SU-DHL-6 (cell line): Measurements from ENCODE around the gene CSNK1D.

Source experiments
- H2AFZ ChIP-seq: fragments of 200-600 bp; sonication (generic); 2 replicates; pipeline ENCODE4 v1.6.1; 2014; ENCODE audit warnings: low read depth, mild to moderate bottlenecking, moderate library complexity, mixed read lengths, antibody characterized with exemption, low read length; ENCODE audit not compliant: severe bottlenecking
- H3F3A ChIP-seq: fragments of 200-600 bp; shearing (Covaris generic); 2 replicates; pipeline ENCODE4 v1.6.0; 2016; ENCODE audit warnings: antibody characterized with exemption, mild to moderate bottlenecking; ENCODE audit not compliant: insufficient read depth
- H3K27ac ChIP-seq: fragments of 200-600 bp; sonication (generic); 2 replicates; pipeline ENCODE4 v1.5.1; 2016; ENCODE audit warnings: low read depth, mild to moderate bottlenecking, low read length, moderate library complexity, mixed read lengths
- H3K27me3 ChIP-seq: fragments of 200-600 bp; sonication (generic), shearing (Covaris generic); 2 replicates; pipeline ENCODE4 v1.6.0; 2014; ENCODE audit warnings: mild to moderate bottlenecking, low read length
- H3K36me3 ChIP-seq: fragments of 200-600 bp; sonication (generic); 2 replicates; pipeline ENCODE4 v1.6.1; 2014; ENCODE audit warnings: mild to moderate bottlenecking, low read length, mixed read lengths
- H3K4me2 ChIP-seq: fragments of 300-600, 200-600 bp; shearing (Covaris generic), sonication (generic); 2 replicates; pipeline ENCODE4 v1.6.0; 2014; ENCODE audit warnings: low read length, low read depth, mild to moderate bottlenecking; ENCODE audit not compliant: poor library complexity, severe bottlenecking
- H3K4me3 ChIP-seq: fragments of 200-600 bp; sonication (generic); 2 replicates; pipeline ENCODE4 v1.5.1; 2014; ENCODE audit warnings: antibody characterized with exemption, low read length, mild to moderate bottlenecking, mixed read lengths; ENCODE audit not compliant: insufficient read depth, poor library complexity, severe bottlenecking
- H3K79me2 ChIP-seq: fragments of 200-600 bp; sonication (generic); 2 replicates; pipeline ENCODE4 v1.6.1; 2014; ENCODE audit warnings: mild to moderate bottlenecking, low read length, moderate library complexity; ENCODE audit not compliant: insufficient read depth
- H3K9ac ChIP-seq: fragments of 200-600 bp; sonication (generic); 2 replicates; pipeline ENCODE4 v1.7.0; 2014; ENCODE audit warnings: mild to moderate bottlenecking, low read length
- H3K9me2 ChIP-seq: fragments of 200-600 bp; sonication (generic); replicated peaks from 2 replicates; pipeline ENCODE4 v1.6.1; 2014; ENCODE audit warnings: low read length; ENCODE audit not compliant: insufficient read depth
- H3K9me3 ChIP-seq: fragments of 200-600 bp; sonication (generic); 2 replicates; pipeline ENCODE4 v1.6.1; 2014; ENCODE audit warnings: low read length, mixed read lengths; ENCODE audit not compliant: insufficient read depth
- H4K20me1 ChIP-seq: fragments of 200-600 bp; sonication (generic); 2 replicates; pipeline ENCODE4 v1.6.1; 2014; ENCODE audit warnings: low read depth, mild to moderate bottlenecking, antibody characterized with exemption, low read length, moderate library complexity, mixed read lengths
- EZH2phosphoT487 ChIP-seq: fragments of 200-600 bp; sonication (generic), shearing (Covaris generic); conservative IDR thresholded peaks from 2 replicates; pipeline ENCODE4 v1.6.1; 2018; ENCODE audit warnings: mild to moderate bottlenecking, antibody characterized with exemption, low read length, moderate library complexity, mixed read lengths
- TF ChIP-seq, protein P1 (sequence below): fragments of 200-600 bp; sonication (generic); IDR thresholded peaks from one replicate; pipeline ENCODE4 v1.5.1; 2017; ENCODE audit warnings: antibody characterized with exemption, mild to moderate bottlenecking, low read length, moderate library complexity; ENCODE audit not compliant: insufficient read depth, poor library complexity, severe bottlenecking

The CSNK1D gene

DNA sequence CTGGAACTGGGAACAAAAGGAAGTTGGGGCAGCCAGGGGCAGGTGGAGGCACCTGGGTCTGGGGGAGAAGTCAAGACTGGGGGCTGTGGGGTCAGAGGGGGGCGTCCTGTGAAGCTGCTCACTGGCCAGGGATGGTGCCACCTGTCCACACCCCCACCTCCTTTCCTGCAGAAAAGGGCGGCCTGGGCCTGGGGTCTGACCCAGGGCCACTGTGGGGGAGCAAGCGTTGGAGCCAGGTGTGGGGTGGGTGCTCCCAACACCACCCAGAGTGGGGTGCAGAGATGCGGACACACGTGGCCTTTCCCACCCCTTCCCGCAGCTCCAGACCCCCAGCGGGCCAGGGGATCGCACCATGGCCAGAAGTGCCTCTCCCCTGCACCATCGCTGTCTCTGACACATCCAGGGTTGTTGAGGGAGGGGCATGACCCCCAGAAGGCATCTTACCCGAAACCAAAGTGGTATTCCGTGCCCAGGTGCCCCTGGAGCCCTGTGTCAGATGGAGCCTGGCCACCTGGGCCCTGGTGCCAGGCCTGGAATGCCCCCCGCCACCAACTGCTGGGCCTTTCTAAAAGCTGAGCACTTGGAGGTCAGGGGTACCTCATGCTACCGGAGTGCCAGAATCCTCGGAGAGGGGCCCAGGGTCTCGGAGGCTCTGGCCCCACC lies 47.2 kb downstream of the CSNK1D start:
- Histone ChIP-seq H4K20me1 (no peaks in the 10 kb centered on the region), H3K9me3 (no peaks in the 10 kb centered on the region), H3K27me3 (no peaks in the 10 kb centered on the region), H3K36me3 (no peaks in the 10 kb centered on the region), H3K27ac (no peak overlapping the region), H3K4me3 (no peak overlapping the region), H3K4me2 (no peak overlapping the region), H3K9me2 (no peaks in the 10 kb centered on the region), H3F3A (no peaks in the 10 kb centered on the region), H3K9ac (no peak overlapping the region), H2AFZ (no peak overlapping the region), H3K79me2 (no peaks in the 10 kb centered on the region)
- TF ChIP-seq, protein P1, sequence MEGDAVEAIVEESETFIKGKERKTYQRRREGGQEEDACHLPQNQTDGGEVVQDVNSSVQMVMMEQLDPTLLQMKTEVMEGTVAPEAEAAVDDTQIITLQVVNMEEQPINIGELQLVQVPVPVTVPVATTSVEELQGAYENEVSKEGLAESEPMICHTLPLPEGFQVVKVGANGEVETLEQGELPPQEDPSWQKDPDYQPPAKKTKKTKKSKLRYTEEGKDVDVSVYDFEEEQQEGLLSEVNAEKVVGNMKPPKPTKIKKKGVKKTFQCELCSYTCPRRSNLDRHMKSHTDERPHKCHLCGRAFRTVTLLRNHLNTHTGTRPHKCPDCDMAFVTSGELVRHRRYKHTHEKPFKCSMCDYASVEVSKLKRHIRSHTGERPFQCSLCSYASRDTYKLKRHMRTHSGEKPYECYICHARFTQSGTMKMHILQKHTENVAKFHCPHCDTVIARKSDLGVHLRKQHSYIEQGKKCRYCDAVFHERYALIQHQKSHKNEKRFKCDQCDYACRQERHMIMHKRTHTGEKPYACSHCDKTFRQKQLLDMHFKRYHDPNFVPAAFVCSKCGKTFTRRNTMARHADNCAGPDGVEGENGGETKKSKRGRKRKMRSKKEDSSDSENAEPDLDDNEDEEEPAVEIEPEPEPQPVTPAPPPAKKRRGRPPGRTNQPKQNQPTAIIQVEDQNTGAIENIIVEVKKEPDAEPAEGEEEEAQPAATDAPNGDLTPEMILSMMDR, result no peak
- no peak for TF ChIP-seq EZH2phosphoT487

DNA sequence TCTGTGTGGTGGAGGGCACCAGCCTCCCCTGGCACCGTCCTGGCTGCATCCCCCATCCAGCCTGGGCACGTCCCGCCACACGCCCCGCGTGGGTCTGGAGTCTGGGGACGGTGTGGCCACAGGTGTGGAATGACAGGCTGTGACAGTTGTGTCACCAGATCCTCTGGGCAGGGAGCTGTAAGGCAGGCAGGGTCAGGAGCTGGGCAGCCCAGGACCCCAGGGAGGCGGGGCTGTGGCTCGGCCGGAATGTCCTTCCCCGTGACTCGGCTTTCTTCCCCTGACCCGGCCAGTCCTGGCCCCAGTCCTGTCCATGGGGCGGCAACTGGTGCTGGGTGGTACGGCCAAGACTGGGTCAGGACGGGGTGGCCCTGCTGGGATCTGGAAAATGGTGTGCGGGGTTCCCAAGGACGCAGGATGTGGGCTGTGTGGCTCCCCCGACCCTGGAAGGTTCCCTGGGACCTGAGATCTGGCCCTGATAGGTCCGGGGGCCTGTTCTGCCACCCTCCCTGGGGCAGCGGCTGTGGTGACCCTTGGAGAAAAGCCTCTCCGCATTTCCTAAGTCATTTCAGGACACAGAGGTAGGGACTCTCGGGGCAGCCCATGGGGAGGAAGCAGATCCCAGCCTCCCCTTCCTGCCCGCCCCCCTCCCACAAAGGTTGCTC lies 48.0 kb downstream of the CSNK1D start:
- H3K27ac ChIP-seq, result no peak overlapping the region
- H3K79me2 ChIP-seq, result no peaks in the 10 kb centered on the region
- TF ChIP-seq EZH2phosphoT487, result no peak
- TF ChIP-seq, protein P1, result no peak
- H2AFZ ChIP-seq, result no peak overlapping the region
- no peak overlapping the region for H3K4me3 ChIP-seq
- H3K9me2 ChIP-seq, result no peaks in the 10 kb centered on the region
- H3K9ac ChIP-seq, result no peak overlapping the region
- H4K20me1 ChIP-seq, result no peaks in the 10 kb centered on the region
- H3K36me3 ChIP-seq, result no peaks in the 10 kb centered on the region
- H3K27me3 ChIP-seq, result no peaks in the 10 kb centered on the region
- H3K4me2 ChIP-seq, result no peak overlapping the region
- no peaks in the 10 kb centered on the region for H3K9me3 ChIP-seq
- H3F3A ChIP-seq, result no peaks in the 10 kb centered on the region

DNA sequence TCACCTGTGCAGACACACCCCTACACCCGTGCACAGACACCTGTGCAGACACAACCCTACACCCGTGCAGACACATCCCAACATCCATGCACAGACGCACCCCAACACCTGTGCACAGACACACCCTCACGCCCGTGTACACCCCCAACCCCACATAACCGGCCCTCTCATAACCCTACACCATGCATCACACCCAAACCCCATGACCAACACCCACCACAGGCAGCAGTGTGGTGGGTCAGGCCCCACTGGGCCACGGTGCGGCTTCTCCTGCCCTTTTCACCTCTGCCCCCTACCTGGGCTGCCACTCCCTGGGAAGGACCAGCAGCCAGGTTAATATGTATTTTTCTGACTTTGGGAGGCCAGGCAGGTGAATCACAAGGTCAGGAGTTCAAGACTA lies 48.8 kb downstream of the CSNK1D start:
- Histone ChIP-seq H3K9me2 (no peaks in the 10 kb centered on the region), H4K20me1 (no peaks in the 10 kb centered on the region), H3K9ac (no peak overlapping the region), H3K4me2 (no peak overlapping the region), H3K27me3 (no peaks in the 10 kb centered on the region), H3K79me2 (no peaks in the 10 kb centered on the region), H2AFZ (no peak overlapping the region), H3K4me3 (no peak overlapping the region), H3F3A (no peaks in the 10 kb centered on the region), H3K9me3 (no peaks in the 10 kb centered on the region), H3K27ac (no peak overlapping the region), H3K36me3 (no peaks in the 10 kb centered on the region)
- no peak for TF ChIP-seq EZH2phosphoT487
- TF ChIP-seq, protein P1, result no peak
